Activated T-cell treated with anti-CD3 and anti-CD28 coated beads, Interleukin-2, amount 50 U/mL, for 24 hours (primary cell): ENCODE measurements around the gene MMAB.

Experiments
- DNase-seq: peaks from one replicate; pipeline ENCODE4 v3.0.0-alpha.2; 2020
- H3K27ac Mint-ChIP-seq: 2 replicates; pipeline ENCODE4 v1.8.0; 2020; ENCODE audit warnings: mild to moderate bottlenecking, mixed read lengths
- H3K27me3 Mint-ChIP-seq: 2 replicates; pipeline ENCODE4 v1.8.0; 2020; ENCODE audit warnings: mixed read lengths
- H3K36me3 Mint-ChIP-seq: 2 replicates; pipeline ENCODE4 v1.8.0; 2020; ENCODE audit warnings: low read depth, mixed read lengths
- H3K4me1 Mint-ChIP-seq: 2 replicates; pipeline ENCODE4 v1.8.0; 2020; ENCODE audit warnings: low read depth, mixed read lengths
- H3K4me3 Mint-ChIP-seq: 2 replicates; pipeline ENCODE4 v1.8.0; 2020; ENCODE audit warnings: mild to moderate bottlenecking, moderate library complexity, mixed read lengths
- H3K9me3 Mint-ChIP-seq: 2 replicates; pipeline ENCODE4 v1.8.0; 2020; ENCODE audit warnings: mixed read lengths

The MMAB gene

DNA sequence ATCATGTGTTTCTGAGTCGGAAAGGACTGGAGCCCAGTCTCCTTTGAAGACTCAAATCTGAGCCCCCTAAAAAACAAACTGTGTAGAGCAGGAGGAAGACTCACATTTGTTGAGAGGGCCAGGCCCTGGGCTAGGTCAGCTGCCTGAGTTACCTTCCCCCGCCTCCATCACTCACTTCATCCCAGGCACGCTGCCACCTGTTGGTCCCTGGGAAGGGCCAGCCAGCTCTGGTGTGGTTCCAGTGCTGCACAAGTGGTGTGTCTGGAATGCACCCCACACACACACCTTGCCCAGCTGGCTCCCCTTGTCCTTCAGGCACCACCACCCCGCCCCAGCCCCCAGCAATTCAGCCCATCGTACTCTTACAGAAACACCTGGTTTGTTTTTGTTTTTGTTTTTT, 9.3 kb upstream of the MMAB start:
- DNase-seq = no peak
- Mint-ChIP-seq H3K9me3 (no peaks in the 10 kb centered on the region), H3K27me3 (no peaks in the 10 kb centered on the region), H3K4me3 (no peak overlapping the region), H3K36me3 (peaks cover 74% of the 10 kb centered on the region), H3K4me1 (no peaks in the 10 kb centered on the region), H3K27ac (no peak overlapping the region)

DNA sequence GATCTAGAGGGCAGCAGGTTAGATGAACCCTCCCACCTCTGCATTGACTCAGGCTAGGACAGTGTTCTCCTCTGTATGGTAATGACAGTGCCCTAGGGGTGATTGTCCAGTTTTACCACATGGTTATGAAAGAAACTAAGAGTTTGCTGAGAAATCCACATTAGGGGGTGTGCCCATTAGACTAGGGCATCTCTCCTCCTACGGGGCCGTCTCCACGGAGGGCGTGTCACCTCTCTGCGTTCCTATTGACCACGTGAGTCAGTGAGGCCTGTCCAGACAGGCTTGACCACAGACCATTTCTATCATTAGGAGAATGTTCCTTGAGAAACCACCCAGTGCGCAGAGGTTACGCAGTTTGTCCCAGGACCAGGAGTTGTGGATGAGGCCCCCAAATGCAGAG, 8.6 kb upstream of the MMAB start:
- Mint-ChIP-seq H3K27me3 (no peaks in the 10 kb centered on the region), H3K4me3 (no peak overlapping the region), H3K27ac (no peak overlapping the region), H3K9me3 (no peaks in the 10 kb centered on the region), H3K4me1 (no peaks in the 10 kb centered on the region), H3K36me3 (peaks cover 75% of the 10 kb centered on the region)
- DNase-seq = no peak

DNA sequence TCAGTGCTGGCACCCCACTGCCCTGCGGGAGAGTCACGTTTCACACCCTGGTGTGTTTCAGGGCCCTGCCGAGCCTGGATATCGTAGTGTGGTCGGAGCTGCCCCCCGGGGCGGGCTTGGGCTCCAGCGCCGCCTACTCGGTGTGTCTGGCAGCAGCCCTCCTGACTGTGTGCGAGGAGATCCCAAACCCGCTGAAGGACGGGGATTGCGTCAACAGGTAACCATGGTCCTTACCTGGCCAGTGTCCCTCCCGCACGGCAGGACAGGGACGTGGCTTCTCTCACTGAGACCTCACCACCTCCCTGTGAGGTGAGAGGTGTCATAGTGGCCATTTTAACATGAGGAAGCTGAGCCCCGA, 8.0 kb upstream of the MMAB start:
- Mint-ChIP-seq H3K36me3 (peaks cover 73% of the 10 kb centered on the region), H3K27me3 (no peaks in the 10 kb centered on the region)

DNA sequence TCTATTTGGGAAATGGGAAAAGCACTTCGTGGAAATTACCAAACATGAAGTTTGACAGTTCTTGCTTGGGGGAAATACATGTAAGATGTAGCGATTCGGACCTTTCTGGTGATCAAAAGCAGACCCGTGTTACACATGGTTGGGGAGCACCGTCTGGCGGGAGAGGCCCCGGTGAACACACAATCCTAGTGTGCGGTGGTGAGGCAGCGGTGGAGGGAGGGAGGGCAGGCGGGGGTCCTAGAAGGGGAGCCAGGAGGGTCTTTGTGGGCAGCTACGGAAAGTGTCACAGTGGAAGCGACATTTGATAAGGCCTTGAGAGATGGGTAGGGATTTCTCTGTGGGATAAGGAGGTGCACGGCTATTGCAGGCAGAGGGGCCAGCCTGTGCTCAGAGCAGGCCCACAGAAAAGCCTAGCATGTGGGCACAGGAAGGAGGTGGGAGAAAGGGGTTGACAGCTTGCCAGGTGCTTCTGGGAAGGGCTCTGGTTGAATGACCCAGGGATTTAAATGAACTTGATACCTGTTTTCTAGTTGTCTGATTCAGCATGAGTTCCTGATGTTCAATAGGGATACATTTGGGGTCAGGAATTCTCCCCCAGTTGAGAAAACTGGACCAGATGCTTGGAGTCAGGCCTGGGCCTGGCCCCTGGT, 7.5 kb upstream of the MMAB start:
- no peak for DNase-seq
- Mint-ChIP-seq H3K9me3 (no peaks in the 10 kb centered on the region), H3K27me3 (no peaks in the 10 kb centered on the region), H3K4me1 (no peaks in the 10 kb centered on the region), H3K36me3 (peaks cover 76% of the 10 kb centered on the region), H3K4me3 (no peak overlapping the region), H3K27ac (no peak overlapping the region)

More for the DNA sequence above, 8.0 kb upstream of the MMAB start:
- Mint-ChIP-seq H3K27ac (no peak overlapping the region), H3K4me3 (no peak overlapping the region), H3K9me3 (no peaks in the 10 kb centered on the region), H3K4me1 (no peaks in the 10 kb centered on the region)
- DNase-seq = no peak

DNA sequence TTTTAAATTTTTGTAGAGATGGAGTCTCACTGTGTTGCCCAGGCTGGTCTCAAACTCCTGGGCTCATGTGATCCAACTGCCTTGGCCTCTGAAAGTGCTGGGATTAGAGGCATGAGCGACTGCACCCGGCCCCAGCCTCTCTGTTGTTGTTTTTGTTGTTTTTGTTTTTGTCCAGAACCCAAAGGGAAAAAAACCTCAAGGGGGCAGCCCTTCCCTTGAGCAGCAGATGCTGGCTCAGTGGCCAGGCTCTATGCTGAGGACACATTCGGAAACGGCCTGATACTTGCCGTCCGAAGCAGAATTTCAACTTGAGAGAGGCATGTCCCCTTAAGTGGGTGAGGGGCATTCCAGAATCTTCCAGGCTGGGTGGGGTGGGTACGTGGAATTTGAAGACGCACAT, 7.0 kb upstream of the MMAB start:
- no peak for DNase-seq
- Mint-ChIP-seq H3K36me3 (peaks cover 80% of the 10 kb centered on the region), H3K9me3 (no peaks in the 10 kb centered on the region), H3K4me1 (no peaks in the 10 kb centered on the region), H3K4me3 (no peak overlapping the region), H3K27ac (no peak overlapping the region), H3K27me3 (no peaks in the 10 kb centered on the region)

DNA sequence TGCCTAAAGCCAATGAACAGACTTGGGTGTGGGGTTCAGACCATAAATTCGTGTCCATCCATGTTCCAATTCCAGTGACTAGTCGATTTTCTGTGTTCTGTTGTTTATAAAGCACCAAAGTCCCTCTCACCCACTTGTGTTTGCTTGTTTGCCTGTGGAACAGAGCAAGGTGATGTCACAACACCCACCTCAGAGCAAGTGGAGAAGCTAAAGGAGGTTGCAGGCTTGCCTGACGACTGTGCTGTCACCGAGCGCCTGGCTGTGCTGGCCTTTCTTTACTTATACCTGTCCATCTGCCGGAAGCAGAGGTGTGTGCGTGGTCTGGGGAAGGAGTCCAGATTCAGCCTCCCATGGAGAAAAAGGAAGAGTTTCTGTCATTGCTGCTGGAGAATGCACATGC, 6.3 kb upstream of the MMAB start:
- Mint-ChIP-seq H3K27ac (no peak overlapping the region), H3K36me3 (peaks cover 79% of the 10 kb centered on the region), H3K27me3 (no peaks in the 10 kb centered on the region), H3K4me3 (no peak overlapping the region), H3K9me3 (no peaks in the 10 kb centered on the region), H3K4me1 (peaks cover 5% of the 10 kb centered on the region)
- DNase-seq = no peak

DNA sequence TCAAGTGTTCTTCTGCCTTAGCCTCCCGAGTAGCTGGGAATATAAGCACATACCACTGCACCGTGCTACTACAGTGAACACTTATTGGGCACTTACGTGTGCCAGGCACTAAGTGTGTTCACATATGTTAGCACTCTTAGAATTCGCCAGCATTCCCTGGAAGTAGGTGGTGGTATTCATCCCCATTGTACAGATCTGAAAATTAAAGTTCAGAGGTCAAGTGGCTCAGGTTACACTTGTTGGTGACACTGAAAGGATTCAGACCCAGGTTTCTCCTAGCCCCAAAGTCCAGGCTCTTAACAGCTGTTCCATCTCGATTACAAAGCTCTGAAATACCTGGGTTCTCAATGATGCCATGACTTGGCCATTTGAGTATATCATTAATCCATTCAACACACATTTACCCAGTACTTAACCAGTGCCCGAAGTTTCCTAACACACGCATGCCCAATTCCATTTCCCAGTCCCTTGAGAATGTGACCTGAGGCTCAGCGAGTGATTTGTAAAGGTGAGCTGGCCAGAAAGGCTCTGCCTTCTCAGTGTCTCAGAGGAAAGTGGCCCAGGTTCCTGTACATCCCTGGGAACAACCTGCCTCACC, 5.1 kb upstream of the MMAB start:
- H3K27me3 Mint-ChIP-seq = no peaks in the 10 kb centered on the region

DNA sequence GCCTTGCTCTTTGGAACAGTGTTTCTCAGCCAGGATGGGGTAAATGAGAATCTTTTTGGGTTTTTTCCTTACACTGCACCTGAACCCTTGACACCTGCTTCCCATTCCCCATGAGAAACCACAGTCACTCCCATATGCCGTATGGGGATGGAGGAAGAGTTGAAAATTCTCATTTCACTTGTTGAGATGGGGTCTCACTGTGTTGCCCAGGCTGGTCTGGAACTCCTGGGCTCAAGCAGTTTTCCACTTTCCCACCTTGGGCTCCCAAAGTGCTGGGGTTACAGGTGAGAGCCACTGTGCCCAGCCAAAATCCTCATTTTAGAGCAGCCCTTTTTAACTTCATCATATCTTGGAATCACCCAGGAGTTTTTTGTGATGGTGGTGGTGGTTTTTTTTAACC, 4.0 kb upstream of the MMAB start:
- H3K27me3 Mint-ChIP-seq = no peaks in the 10 kb centered on the region
- no peaks in the 10 kb centered on the region for H3K9me3 Mint-ChIP-seq
- H3K36me3 Mint-ChIP-seq = peaks cover 78% of the 10 kb centered on the region
- DNase-seq = no peak
- H3K4me1 Mint-ChIP-seq = peaks cover 23% of the 10 kb centered on the region
- H3K4me3 Mint-ChIP-seq = no peak overlapping the region
- no peak overlapping the region for H3K27ac Mint-ChIP-seq

More for the DNA sequence above, 5.1 kb upstream of the MMAB start:
- Mint-ChIP-seq H3K36me3 (peaks cover 72% of the 10 kb centered on the region), H3K9me3 (no peaks in the 10 kb centered on the region), H3K27ac (no peak overlapping the region), H3K4me3 (no peak overlapping the region), H3K4me1 (peaks cover 13% of the 10 kb centered on the region)
- DNase-seq = no peak

DNA sequence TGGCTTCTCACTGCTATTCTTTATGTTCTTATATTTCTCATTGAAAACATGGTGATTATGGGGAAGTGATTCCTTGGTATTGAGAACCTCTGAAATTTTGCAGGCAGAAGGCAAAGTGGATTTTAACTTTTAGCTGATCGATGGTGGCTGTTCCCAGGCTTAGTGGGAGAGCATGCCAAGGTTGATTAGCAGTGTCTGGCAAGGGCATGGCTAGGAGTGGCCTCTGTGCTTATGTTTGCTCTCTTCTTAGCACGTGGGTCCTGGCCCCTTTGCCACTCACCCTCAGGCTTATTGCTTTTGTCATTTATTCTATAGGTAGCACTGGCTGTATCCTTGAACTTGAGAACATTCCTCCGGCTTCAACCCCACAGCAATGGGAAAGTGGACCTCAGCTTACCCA, 2.4 kb upstream of the MMAB start:
- Mint-ChIP-seq H3K4me3 (no peak overlapping the region), H3K36me3 (peaks cover 73% of the 10 kb centered on the region), H3K9me3 (no peaks in the 10 kb centered on the region), H3K4me1 (peaks cover 29% of the 10 kb centered on the region), H3K27me3 (no peaks in the 10 kb centered on the region), H3K27ac (no peak overlapping the region)
- no peak for DNase-seq

DNA sequence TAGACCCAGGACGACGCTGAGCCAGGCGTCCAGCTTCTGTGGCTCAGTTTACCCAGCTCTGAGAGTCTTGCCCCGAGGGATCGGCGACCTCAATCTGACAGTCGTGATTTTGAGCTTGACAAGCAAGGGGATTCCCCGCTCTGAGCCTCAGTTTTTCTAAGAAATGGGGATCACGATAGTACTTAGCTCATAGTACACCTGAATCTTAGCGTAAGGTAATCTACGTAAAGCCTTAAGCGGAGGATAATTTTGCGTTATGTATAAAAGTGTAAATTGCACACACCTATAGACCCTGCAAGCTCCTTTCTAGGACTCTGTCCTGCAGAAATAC, 575 bp upstream of the MMAB start:
- Mint-ChIP-seq H3K36me3 (peaks cover 75% of the 10 kb centered on the region), H3K4me3 (peak overlapping the region; percentile 87), H3K9me3 (no peaks in the 10 kb centered on the region), H3K27me3 (no peaks in the 10 kb centered on the region), H3K4me1 (peaks cover 29% of the 10 kb centered on the region), H3K27ac (peak overlapping the region; percentile 98)
- DNase-seq = no peak

DNA sequence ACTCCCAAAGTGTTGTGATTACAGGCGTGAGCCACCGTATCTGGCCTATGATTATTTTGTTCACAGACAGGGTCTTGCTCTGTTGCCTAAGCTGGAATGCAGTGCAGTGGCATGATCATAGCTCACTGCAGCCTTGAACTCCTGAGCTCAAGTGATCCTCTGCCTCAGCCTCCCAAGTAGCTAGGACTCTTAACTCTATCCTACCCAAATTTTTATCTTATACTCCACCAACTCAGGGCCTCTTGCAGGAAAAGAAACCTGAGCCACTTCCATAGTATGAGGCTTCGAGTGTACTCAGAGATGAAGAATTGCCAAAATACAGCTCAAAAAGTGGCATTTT, 828 bp downstream of the MMAB start:
- Mint-ChIP-seq H3K27ac (peak overlapping the region; percentile 98), H3K9me3 (no peaks in the 10 kb centered on the region), H3K27me3 (no peaks in the 10 kb centered on the region), H3K4me1 (peaks cover 29% of the 10 kb centered on the region), H3K36me3 (peaks cover 74% of the 10 kb centered on the region), H3K4me3 (peak overlapping the region; percentile 87)
- DNase-seq = no peak

DNA sequence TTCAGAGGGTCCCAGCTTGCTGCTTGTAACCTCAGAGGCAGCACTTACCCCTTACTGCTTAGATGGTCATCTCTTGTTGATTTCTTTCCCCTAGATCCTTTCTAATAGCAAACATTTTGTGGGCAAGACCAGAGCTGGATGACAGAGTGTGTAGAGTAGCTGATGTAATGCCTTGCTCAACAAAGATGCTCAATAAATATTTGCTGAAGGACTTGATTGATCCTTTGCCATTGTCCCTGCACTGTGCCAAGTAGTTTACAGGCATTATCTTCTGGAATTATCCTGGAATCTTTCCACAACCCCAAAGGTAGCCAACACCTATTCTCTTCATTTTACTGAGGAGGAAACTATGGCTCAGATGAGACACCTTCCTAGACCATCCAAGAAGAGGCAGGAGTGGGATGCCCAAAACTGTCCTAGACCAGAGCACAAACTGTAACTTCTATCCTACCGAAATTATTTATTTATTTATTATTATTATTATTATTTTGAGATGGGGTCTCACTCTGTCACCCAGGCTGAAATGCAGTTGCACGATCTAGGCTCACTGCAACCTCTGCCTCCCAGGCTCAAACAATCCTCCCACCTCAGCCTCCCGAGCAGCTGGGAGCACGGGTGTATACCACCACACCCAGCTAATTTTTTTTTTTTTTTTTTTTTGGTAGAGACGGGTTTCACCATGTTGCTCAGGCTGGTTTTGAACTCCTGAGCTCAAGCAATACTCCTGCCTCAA, 1.4 kb downstream of the MMAB start:
- Mint-ChIP-seq H3K27ac (peak overlapping the region; percentile 98), H3K4me1 (peaks cover 29% of the 10 kb centered on the region), H3K36me3 (peaks cover 74% of the 10 kb centered on the region), H3K4me3 (peak overlapping the region; percentile 87), H3K9me3 (no peaks in the 10 kb centered on the region), H3K27me3 (no peaks in the 10 kb centered on the region)
- no peak for DNase-seq

DNA sequence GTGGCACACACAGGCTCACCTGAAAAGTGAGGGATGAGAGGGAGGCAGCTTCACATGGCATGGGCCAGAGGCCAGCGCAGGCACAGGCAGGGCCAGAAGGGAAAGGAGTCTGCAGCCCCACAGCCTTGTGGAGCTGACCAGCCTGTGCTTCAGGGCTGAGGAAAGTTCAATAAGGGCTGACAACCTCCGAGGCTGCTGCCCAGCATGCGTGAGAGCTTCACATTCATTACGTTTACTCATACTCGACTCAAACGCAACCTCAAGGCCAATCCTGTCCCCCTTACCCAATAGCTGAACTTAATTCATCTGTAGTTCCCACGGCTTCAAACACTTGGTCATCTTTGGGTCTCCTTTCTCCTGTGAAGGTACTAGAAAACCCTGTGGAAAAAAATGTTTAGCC, 4.8 kb downstream of the MMAB start:
- H3K4me3 Mint-ChIP-seq = no peak overlapping the region
- no peaks in the 10 kb centered on the region for H3K27me3 Mint-ChIP-seq
- peaks cover 16% of the 10 kb centered on the region for H3K4me1 Mint-ChIP-seq
- no peak for DNase-seq
- no peaks in the 10 kb centered on the region for H3K9me3 Mint-ChIP-seq
- H3K27ac Mint-ChIP-seq = peak overlapping the region; percentile 12
- H3K36me3 Mint-ChIP-seq = peaks cover 91% of the 10 kb centered on the region

DNA sequence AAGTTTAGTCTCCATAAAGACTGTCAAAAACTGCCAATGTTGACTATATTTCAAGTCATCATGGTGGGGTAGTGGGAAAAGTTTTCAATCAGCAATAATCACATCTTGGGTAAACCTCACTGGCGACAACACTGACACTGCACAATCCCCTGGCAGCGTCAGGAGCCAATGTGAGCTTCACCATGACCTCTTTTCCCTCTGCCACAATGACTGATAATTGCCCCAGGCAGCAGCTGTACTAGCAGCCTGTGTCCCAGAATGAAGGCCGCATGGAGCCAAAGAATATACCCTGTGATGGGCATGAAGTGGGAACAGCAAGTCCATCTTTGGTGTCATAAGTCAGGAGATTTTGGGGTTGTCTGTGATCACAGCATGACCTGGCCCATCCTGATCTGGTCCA, 5.3 kb downstream of the MMAB start:
- no peaks in the 10 kb centered on the region for H3K9me3 Mint-ChIP-seq
- peaks cover 13% of the 10 kb centered on the region for H3K4me1 Mint-ChIP-seq
- H3K4me3 Mint-ChIP-seq = no peak overlapping the region
- peaks cover 92% of the 10 kb centered on the region for H3K36me3 Mint-ChIP-seq
- DNase-seq = no peak
- H3K27ac Mint-ChIP-seq = peak overlapping the region; percentile 12
- H3K27me3 Mint-ChIP-seq = no peaks in the 10 kb centered on the region

DNA sequence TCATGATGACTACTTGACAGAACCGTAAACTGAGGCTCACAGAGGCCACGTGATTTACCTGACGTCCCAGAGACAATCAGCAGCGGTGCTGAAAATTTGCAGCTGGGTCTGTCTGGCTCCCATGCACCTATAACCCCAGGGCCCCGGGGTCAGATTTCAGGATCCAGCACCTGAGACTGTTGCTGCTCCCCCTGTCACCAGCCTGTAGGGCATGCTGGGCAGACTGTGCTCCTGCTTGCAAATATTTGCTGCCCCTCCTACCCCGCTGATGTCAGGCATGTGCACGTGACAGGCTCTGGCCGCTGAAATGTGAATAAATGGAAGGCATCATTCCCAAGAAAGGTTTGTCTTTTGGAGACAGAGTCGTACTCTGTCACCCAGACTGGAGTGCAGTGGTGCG, 6.0 kb downstream of the MMAB start:
- no peaks in the 10 kb centered on the region for H3K27me3 Mint-ChIP-seq

More for the DNA sequence above, 6.0 kb downstream of the MMAB start:
- no peak overlapping the region for H3K4me3 Mint-ChIP-seq
- peaks cover 3% of the 10 kb centered on the region for H3K9me3 Mint-ChIP-seq
- DNase-seq = no peak
- H3K27ac Mint-ChIP-seq = no peak overlapping the region
- H3K4me1 Mint-ChIP-seq = peaks cover 6% of the 10 kb centered on the region
- peaks cover 93% of the 10 kb centered on the region for H3K36me3 Mint-ChIP-seq
